ENCODE results near the gene CYP26A1.

DNA sequence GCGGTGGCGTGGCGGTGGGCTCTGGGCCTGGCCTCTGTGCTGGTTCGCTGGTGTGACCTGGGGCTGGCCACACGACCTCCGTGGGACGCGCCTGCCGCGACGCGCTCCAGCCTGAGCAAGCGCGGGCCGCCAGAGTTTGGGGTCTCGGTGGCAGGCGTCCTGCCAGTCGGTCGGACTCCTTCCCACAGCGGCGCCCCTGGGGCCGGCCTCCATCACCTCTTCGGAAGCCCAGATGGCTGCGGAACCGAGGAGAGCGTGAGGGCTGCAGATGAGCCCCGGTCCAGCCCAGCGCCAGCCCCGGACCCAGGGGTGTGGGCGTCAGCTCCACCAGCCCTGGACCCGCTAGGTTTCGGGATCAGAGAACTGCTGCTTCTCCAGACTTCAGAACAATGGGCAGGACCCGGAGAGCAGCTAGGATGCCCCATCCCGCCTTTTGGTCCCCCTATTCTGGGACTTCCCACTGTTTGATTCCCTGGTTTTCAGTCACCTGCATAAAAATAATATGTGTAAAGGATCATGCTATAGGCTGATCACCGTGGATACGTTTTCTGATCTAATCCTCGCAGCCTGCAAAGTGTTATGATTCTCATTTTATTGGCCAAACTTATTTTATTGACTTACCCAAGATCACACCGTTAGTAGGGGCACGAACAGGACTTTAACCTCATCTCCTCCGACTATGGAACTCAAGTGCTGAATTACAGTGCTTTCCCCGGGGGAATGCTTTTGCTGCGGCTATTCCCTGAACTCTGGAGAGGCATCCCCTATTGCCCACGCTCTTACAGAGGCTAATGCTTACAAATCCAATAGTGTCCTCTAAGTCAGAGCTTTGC, 10.3 kb upstream of the CYP26A1 start:
- TF ChIP-seq, protein P1, sequence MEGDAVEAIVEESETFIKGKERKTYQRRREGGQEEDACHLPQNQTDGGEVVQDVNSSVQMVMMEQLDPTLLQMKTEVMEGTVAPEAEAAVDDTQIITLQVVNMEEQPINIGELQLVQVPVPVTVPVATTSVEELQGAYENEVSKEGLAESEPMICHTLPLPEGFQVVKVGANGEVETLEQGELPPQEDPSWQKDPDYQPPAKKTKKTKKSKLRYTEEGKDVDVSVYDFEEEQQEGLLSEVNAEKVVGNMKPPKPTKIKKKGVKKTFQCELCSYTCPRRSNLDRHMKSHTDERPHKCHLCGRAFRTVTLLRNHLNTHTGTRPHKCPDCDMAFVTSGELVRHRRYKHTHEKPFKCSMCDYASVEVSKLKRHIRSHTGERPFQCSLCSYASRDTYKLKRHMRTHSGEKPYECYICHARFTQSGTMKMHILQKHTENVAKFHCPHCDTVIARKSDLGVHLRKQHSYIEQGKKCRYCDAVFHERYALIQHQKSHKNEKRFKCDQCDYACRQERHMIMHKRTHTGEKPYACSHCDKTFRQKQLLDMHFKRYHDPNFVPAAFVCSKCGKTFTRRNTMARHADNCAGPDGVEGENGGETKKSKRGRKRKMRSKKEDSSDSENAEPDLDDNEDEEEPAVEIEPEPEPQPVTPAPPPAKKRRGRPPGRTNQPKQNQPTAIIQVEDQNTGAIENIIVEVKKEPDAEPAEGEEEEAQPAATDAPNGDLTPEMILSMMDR (IDR thresholded peaks at IDR 0.05; ENCODE audit: low read depth, low read length, missing input control), result no peak
- no peak for TF ChIP-seq TAF1 (conservative IDR thresholded peaks at IDR 0.05)
- TF ChIP-seq, protein P2, sequence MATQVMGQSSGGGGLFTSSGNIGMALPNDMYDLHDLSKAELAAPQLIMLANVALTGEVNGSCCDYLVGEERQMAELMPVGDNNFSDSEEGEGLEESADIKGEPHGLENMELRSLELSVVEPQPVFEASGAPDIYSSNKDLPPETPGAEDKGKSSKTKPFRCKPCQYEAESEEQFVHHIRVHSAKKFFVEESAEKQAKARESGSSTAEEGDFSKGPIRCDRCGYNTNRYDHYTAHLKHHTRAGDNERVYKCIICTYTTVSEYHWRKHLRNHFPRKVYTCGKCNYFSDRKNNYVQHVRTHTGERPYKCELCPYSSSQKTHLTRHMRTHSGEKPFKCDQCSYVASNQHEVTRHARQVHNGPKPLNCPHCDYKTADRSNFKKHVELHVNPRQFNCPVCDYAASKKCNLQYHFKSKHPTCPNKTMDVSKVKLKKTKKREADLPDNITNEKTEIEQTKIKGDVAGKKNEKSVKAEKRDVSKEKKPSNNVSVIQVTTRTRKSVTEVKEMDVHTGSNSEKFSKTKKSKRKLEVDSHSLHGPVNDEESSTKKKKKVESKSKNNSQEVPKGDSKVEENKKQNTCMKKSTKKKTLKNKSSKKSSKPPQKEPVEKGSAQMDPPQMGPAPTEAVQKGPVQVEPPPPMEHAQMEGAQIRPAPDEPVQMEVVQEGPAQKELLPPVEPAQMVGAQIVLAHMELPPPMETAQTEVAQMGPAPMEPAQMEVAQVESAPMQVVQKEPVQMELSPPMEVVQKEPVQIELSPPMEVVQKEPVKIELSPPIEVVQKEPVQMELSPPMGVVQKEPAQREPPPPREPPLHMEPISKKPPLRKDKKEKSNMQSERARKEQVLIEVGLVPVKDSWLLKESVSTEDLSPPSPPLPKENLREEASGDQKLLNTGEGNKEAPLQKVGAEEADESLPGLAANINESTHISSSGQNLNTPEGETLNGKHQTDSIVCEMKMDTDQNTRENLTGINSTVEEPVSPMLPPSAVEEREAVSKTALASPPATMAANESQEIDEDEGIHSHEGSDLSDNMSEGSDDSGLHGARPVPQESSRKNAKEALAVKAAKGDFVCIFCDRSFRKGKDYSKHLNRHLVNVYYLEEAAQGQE (IDR thresholded peaks at IDR 0.05), result no peak
- no peak for TF ChIP-seq ZBTB33 (IDR thresholded peaks at IDR 0.05)
- no peak for TF ChIP-seq RXRA (IDR thresholded peaks at IDR 0.05)
- TF ChIP-seq MAX (IDR thresholded peaks at IDR 0.05), result no peak
- TF ChIP-seq YY1 (IDR thresholded peaks at IDR 0.05), result no peak
- TF ChIP-seq JUND (IDR thresholded peaks at IDR 0.05), result no peak
- no peak for TF ChIP-seq ATF3 (IDR thresholded peaks at IDR 0.05)
- TF ChIP-seq FOXA1 (IDR thresholded peaks at IDR 0.05), result no peak
- TF ChIP-seq SP1 (IDR thresholded peaks at IDR 0.05), result no peak
- no peak for TF ChIP-seq HNF4G (IDR thresholded peaks at IDR 0.05)
- no peak for TF ChIP-seq EGR1 (IDR thresholded peaks at IDR 0.05; ENCODE audit: low read depth in 2 of 2)
- no peak for TF ChIP-seq RAD21 (IDR thresholded peaks at IDR 0.05)

Data from liver (tissue), 3 donors.